ENCODE results near the gene CENPS. TPM values are rescaled to one million over a fixed set of nuclear protein-coding genes. Genes with fewer than 3 reads are reported as not detected.
"Not testable (repeated sequence)": the region's sequence is repeated elsewhere in the genome, so short reads cannot be mapped to it uniquely, and the experiment has no call there.

CENPS gene
- total RNA-seq, 1 donor from 2014 or later: 4.2 TPM

- peak; percentile 40 for DNase-seq
These were observed 21.1 kb downstream of the CENPS start for GRCh38 chr1:10451287-10451686.

- no peak for DNase-seq
These were observed 25.8 kb downstream of the CENPS start for GRCh38 chr1:10456048-10456447.

GRCh38 chr1:10456661-10457060, 26.4 kb downstream of the CENPS start:
- DNase-seq: peak; percentile 17

GRCh38 chr1:10457462-10457861, 27.2 kb downstream of the CENPS start:
- not testable (repeated sequence) for DNase-seq

DNA sequence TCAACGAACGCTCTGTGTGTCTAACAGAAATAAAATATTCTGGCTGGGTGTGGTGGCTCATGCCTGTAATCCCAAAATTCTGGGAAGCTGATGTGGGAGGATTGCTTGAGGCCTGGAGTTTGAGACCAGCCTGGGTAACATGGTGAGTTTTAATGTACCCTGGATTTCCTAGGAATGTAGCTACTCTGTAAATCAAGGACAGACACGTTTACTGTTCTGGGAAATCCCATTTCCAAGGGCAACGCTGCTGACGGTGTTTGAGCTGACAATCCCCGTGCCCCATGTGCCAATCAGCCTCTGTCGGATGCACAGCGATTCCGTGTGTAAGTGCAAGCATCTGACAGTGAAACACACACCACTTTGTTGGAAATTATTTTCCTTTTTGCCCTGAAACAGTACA, 27.6 kb downstream of the CENPS start:
- no peak for DNase-seq

- no peak for DNase-seq
These were observed 29.0 kb downstream of the CENPS start for GRCh38 chr1:10459184-10459583.

- DNase-seq: no peak
These were observed 36.8 kb downstream of the CENPS start for GRCh38 chr1:10467078-10467477.

GRCh38 chr1:10470043-10470442, 39.8 kb downstream of the CENPS start:
- no peak for DNase-seq

GRCh38 chr1:10471411-10472219, 41.4 kb downstream of the CENPS start:
- peak; percentile 62 for DNase-seq

DNA sequence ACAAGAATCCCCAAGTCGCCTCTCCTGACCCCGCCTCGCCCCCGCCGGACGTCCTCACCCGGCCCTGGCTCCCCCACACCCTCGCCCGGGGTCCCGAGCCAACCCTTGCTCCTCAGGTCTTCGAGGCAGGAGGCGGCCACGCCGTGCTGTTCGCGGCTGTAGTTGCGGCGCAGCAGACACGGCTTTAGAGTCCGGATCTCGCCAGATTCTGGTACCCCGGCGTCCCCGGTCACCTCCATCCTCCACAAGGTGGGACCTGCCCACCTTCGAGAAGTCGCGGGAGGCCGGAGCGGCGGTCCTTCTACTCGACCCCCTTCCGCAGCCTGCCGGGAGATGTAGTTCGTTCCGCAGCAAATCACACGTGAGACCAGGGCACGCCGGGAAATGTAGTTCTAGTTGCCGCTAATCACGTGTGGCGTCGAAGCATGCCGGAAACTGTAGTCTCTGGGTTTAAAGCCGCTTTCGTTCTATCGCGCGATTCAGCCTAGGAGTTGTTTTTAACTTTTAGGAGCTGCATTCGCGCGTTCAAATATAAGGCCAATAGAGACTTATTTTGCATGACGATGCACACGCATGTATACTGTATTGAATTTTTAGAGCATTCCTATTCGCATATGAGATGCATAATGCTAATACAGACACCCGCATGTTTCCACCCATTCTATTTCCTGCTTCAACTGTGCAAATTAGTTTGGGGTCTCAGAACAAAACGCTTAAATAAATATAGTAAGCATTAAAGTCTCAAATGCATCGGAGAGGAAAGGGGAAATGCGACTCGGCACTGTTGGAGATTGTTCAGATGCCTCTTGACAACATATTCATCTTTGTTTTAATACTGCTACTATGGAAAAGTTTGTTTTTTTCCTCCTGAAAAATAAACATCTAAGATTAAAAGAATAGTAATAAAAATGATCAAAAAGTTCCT, 42.2 kb downstream of the CENPS start, which contains the start of gene DFFA:
Gene DFFA (minus strand): TSS at position 310 of the 925 bp plus-strand sequence. CDS start 71 bp downstream, at position 239.
- peak; percentile 98 for DNase-seq

DNA sequence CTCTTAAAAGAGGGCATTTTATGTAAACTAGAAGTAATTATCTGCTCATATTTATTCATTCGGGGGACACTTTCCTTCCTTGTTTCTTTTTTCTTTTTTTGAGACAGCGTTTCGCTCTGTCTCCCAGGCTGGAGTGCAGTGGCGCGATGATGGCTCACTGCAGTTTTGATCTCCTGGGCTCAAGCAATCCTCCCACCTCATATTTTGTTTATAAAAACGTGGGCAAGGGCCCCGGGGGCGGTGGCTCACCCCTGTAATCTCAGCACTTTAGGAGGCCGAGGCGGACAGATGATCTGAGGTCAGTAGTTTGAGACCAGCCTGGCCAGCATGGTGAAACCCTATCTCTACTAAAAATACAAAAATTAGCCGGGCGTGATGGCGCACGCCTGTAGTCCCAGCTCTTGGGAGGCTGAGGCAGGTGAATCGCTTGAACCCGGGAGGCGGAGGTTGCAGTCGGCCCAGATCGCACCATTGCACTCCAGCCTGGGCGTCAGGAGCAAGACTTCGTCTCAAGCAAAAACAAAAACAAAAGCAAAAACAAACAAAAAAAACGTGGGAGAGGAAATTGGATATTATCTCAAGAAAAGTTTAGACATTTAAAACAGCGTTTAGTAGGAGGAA, 43.0 kb downstream of the CENPS start:
- no peak for DNase-seq

- not testable (repeated sequence) for DNase-seq
These were observed 44.0 kb downstream of the CENPS start for GRCh38 chr1:10474309-10474612.

DNA sequence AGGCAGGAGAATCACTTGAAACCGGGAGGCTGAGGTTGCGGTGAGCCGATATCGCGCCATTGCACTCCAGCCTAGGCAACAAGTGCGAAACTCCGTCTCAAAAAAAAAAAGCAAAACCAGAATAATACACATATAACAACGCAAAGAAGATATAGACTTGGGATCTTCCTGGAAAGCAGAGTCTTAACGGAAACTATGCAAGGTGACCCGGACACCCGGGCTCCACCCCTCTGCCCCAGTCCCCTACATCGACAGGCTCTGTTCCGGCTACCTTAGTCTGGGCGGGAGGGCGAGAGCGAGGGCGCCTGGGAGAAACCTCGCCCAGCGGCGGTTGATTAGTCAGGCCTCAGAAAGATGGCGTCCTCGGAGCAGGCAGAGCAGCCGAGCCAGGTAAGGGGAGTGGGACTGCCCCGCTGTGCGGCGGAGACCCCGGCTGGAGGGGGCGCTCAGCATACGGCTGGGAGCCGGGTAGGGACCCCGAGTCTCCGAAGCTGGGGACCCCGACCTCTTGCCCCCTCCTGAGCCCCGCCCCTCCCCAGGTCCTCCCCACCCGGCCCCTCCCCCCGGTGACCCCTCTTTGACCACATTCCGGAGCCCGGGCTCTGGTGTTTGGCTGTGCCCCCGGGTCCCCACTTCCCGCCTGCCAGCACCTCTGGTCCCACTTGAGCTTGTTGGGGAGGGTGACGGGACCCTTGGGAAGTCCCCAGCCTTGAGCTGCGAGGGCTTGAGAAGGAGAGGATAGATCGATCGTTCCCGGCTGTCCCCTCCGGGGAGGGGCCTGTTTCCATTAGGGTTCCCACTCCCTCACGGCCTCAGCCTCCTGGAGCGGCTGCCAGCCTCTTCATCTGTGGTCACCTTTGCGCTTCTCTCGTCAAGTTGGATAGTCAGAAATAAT, 44.6 kb downstream of the CENPS start, which contains the start of gene PEX14:
Gene PEX14 (plus strand): TSS at position 338 of the 895 bp plus-strand sequence. CDS start 17 bp downstream, at position 355.
- DNase-seq: peak; percentile 81

GRCh38 chr1:10475510-10475909, 45.3 kb downstream of the CENPS start:
- DNase-seq: no peak

DNA sequence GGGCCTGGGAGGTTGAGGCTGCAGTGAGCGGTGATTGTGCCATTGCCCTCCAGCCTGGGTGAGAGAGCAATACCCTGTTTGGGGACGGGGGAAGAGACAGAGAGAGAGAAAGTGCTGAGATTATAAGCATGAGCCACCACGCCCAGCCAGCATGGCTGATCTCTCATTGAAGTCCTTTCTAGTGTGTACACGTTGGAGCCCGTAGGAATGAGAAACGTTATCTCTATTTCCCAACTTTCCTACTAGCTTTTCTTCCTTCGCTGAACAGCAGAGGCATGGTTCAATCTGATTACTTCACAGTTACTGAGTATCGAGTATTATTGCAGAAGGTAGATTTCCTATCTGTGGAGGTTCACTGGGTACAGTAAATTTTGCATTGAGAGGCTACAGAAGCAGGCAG, 49.1 kb downstream of the CENPS start:
- DNase-seq: no peak

DNA sequence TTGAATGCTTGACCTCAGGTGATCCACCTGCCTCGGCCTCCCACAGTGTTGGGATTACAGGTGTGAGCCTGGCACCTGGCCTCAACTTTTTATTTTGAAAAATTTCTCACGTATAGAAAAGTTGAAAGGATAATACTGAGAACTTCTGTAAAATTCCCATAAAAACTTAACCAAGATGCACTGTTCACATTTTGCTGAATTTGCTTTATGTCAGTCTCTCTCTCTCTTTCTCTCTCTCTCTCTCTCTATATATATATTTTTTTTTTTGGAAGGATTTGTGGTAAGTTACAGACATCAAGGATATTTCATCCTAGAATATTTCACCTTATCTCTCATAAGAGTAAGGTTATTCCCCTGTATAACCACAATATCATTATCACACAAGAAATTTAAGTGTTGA, 50.4 kb downstream of the CENPS start:
- no peak for DNase-seq

GRCh38 chr1:10484521-10484920, 54.3 kb downstream of the CENPS start:
- DNase-seq: no peak

GRCh38 chr1:10489291-10490055, 59.2 kb downstream of the CENPS start:
- no peak for DNase-seq

DNA sequence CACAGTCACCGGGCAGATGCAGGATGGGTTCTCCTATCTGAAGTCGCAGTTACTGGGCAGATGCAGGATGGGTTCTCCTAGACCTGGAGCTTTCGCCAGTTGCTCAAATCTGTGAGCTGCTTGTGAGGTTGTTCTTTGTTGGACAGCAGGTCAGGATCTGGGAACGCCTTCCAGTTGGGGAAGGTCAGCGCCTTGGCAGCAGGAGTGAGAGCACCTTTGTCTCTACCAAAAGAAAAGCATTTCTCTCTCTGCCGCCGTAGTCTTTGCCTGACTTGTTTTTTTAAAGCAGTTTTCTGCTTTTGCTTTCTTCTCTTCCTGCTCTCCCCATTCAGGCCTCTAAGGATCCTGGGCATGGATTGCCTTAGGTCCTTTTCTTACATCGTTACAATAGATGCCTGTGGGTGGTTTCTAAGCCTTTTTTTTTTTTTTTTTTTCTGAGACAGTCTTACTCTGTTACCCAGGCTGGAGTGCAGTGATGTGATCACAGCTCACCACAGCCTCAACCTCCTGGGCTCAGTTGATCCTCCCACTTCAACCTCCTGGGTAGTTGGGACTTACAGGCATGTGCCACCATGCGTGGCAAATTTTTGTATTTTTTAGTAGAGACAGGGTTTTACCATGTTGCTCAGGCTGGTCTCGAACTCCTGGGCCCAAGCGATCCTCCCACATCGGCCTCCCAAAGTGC, 60.2 kb downstream of the CENPS start:
- DNase-seq: no peak
